Mucosa of gallbladder (tissue), 1 donor: ENCODE data around the gene EWSR1. TPM values are rescaled to one million over a fixed set of nuclear protein-coding genes. Genes with fewer than 3 reads are reported as not detected.
A peak's percentile ranks its signal among the peaks of the same experiment; 100 is the strongest.
"Not testable (repeated sequence)": the region's sequence is repeated elsewhere in the genome, so short reads cannot be mapped to it uniquely, and the experiment has no call there.

Experiments used
- DNase-seq: peaks from one replicate; pipeline ENCODE4 v3.0.0-alpha.2; 2020; ENCODE audit warnings: low spot score
- total RNA-seq: library from RNA; stranded (reverse); gene quantifications from one replicate; pipeline ENCODE4 v1.2.1, GENCODE V29; 2021
- donor health status: DM: no; HTN: no; CAD: no.

EWSR1 gene
- 160 TPM for total RNA-seq

- DNase-seq: peak; percentile 94
These were observed at the start of gene EWSR1, which contains the start of gene RHBDD3 for GRCh38 chr22:29267858-29268510. Gene EWSR1 (plus strand): TSS chr22:29268268. CDS start chr22:29268337, 69 bp downstream. Gene RHBDD3 (minus strand): TSS chr22:29267981. CDS start chr22:29265626, 2,355 bp downstream.

GRCh38 chr22:29218758-29219408 is 49.2 kb upstream of the EWSR1 start:
- DNase-seq: no peak

GRCh38 chr22:29219409-29219782 is 48.7 kb upstream of the EWSR1 start:
- not testable (repeated sequence) for DNase-seq

DNA sequence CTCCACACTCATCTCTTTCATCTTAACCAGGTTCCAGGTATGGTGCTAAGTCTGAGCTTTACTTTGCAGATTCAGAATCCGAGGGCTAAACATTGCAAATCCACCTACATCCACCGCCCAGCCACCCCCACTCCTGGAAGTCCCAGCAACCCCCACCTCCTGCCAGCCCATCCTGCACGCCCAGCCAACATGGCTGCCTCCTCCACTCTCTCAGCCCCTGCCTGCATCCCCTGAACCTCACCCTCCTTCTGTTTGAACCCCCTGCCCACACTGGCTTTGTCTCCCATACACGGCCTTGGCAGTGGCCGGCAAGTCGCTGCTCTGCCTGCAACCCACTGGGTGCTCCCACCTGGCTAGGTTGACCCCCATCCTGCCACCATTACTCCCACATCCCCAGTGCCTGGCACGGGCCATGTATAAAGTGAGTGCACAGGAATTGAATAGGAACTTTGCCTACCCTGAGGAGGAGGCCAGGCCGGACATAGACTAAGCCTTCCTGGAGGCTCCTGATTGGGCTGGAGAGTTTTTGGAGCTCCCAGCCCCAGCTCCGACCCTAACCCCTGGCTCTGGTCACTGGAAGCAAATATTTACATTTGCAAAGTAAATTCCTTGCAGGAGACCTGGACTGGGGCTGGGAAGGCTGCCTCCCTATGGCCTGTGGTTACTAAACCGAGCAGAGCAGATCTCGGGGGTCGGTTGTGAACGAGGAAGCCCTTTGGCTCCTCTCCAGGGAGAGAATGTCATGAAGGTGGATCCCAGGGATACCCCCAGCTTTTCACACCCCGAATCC is 48.0 kb upstream of the EWSR1 start:
- no peak for DNase-seq

DNA sequence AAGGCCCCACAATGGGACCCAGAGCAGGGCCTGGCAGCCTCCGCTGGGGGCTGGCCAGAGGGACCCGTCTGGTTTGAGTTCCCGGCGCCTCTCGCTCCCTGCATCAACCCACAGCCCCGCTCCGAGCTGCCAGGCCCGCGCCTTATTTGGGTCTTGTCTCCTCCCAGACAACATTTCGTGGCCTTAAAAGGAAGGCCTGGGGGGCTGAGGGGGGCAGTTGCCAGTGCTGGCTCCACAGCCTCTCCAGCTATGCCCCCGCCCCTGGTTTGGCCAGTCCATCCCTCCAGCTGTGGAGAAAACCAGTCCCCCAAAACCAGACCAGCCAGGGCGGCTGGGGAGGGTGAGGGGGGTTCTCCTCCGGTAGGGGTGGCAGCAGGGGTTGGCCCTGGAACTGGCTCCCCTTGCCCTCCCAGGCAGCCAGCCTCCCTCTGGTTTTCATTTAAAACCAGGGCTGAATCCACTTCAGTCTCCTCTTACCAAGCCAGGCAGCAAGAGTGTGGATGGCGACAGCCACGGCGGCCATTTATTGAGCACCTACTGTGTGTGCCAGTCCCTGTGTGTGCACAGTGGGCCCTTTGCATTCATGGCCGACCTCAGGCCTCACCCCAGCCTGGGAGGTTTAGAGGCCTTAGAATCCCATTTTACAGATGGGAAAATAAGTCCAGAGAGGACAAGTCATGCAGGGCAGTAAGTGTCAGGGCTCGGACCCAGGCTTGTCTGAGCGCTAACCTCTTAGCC is 43.8 kb upstream of the EWSR1 start:
- peak; percentile 33 for DNase-seq

DNA sequence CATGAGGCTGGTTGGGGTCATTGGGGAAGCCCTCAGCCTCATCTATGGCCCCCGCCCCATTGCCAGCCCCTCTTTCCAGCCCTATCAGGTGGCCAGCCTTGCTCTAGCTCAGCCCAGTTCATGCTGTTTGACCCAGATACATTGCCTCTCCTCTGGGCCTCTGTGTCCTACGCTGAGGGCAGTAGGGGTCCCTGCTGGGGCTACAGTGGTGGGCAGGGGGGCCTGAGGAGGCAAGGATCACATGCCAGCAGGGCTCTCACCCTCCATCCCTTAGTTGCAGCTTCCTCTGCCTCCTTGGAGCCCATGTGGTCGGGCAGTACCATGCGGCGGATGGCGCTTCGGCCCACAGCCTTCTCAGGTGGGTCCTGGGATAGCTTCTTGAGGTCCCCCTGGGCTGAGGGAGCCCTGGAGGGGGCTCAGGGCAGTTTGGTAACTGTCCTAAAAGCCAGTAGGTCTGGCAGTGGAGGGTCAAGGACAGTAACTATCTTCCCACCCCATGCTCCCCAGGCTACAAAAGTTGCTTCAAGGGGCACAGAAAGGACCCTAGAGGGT is 43.1 kb upstream of the EWSR1 start:
- DNase-seq: no peak

GRCh38 chr22:29225422-29226090 is 42.5 kb upstream of the EWSR1 start:
- DNase-seq: peak; percentile 56

DNA sequence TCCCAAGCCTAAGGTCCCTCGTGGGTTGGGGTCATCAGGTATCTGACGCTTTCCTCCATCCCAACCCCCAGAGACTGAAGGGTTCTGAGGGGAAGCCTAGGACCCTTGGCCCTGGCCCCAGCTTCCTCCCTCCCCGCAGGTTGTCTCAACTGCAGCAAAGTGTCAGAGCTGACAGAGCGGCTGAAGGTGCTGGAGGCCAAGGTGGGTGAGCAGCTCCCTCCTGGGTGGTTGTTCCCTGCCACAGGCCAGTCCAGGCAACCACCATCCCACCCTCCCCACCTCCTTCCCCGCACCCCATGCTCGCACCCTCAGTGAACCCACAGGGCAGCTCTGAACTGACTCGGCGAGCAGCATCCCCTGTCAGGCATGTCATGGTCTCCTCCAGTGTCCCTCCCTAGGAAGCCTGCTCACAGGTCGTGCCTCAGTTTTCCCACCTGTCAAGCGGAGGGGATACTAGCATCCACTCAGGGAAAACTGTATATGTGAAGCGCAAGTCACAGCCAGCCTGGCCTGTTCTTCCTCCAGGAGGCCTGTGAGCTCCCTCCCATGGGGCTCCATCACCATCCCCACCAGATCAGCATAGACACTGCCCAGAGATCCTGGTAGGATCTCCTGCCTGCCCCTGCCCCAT is 41.6 kb upstream of the EWSR1 start:
- DNase-seq: no peak

DNA sequence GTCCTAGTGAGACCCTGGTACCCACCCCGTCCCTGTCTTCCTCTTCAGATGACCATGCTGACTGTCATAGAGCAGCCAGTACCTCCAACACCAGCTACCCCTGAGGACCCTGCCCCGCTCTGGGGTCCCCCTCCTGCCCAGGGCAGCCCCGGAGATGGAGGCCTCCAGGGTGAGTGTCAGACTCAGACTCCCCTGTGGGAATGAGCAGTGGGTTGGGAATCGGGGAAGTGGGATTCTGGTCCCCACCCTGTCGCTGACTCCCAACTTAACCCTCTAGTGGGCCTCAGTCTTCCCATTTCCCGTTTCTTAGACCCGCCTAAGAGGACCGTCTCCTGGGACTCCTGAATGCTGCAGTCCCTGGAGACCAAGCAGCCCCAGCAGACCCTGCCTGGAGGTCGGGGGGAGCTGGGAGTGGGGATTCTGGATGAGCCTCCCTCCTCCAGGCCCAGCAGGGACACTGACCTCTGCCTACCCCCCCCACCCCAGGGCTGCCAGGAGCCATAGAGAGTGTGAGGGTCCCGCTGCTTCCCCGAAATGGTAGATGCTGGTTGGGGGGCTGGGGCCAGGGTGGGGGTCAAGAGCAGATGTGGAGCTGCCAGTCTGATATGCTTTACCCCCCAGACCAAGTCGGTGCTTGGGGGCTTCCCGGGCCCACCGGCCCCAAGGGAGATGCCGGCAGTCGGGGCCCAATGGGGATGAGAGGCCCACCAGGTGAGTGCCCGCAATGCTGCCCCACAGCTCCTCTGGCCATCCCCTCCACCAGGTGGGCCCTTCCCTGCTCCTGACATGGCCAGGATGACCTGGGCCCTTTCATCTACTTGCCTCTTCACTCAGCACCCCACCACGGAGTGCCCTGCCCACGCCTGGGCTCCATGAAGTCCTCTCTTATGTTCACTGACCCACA is 36.8 kb upstream of the EWSR1 start:
- DNase-seq: no peak

- no peak for DNase-seq
These were observed 35.8 kb upstream of the EWSR1 start for GRCh38 chr22:29231971-29232959.

GRCh38 chr22:29233277-29233877 is 34.7 kb upstream of the EWSR1 start:
- DNase-seq: no peak

- not testable (repeated sequence) for DNase-seq
These were observed 27.6 kb upstream of the EWSR1 start for GRCh38 chr22:29240481-29240880.

GRCh38 chr22:29243874-29244446 is 24.1 kb upstream of the EWSR1 start:
- DNase-seq: no peak

- DNase-seq: no peak
These were observed 23.1 kb upstream of the EWSR1 start for GRCh38 chr22:29244785-29245625.

GRCh38 chr22:29245626-29246385 is 22.3 kb upstream of the EWSR1 start:
- peak; percentile 68 for DNase-seq

DNA sequence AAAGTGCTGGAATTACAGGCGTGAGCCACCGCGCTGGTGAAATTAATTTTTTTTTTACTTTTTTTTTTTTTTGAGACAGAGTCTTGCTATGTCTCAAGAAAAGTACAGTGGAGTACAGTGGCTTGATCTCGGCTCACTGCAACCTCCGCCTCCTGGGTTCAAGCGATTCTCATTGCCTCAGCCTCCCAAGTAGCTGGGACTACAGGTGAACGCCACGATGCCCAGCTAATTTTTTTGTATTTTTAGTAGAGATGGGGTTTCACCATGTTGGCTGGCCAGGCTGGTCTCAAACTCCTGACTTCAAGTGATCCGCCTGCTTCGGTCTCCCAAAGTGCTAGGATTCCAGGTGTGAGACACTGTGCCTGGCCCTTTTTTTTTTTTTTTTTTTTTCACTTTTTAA is 20.2 kb upstream of the EWSR1 start:
- not testable (repeated sequence) for DNase-seq
